Fibroblast of skin of back (primary cell): ENCODE results near the gene GCG.

Experiments used
- DNase-seq: peaks from one replicate; pipeline ENCODE4 v3.0.0-alpha.2; 2013

Gene GCG

GRCh38 chr2:162149466-162149865 lies 2.6 kb downstream of the GCG start:
- DNase-seq = no peak

- DNase-seq = no peak
Observed at GRCh38 chr2:162148956-162149355, 3.1 kb downstream of the GCG start.

- no peak for DNase-seq
Observed at GRCh38 chr2:162143969-162144368, 8.1 kb downstream of the GCG start.

DNA sequence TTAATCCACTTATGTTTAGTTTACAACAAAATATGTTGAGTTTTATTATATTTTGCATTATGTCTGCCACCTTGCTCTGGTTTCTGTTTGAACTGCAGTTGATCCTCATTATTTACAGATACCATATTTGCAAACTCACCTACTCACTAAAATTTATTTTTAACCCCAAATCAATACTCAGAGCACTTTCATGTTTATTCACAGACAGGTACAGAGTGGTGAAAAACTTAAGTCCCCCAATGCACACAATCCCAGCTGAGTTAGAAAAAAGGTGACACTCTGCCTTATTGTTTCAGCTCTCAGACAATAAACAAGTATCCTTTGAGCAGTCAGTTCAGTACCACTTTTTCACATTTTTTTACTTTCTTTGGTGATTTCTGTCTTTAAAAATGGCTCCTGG lies 13.7 kb downstream of the GCG start:
- no peak for DNase-seq

DNA sequence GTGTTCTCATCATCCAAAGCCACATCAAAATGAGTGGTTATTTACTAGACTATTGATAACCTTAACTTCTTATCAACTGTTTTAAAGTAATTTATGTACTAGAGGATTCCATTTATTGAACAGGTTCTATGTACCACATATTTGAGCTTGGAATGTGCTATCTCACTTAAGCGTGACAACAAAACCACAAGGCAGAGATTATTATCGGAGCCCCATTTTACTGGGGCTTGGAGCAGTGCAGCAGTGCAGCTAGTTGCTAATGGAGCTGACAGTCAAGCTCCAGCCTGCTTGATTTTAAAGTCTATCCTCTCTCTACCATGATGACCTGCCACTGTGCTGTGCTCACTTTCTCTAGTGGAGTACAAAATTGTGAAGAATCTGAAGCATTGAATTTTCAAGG lies 24.6 kb downstream of the GCG start:
- no peak for DNase-seq

GRCh38 chr2:162126527-162126926 lies 25.5 kb downstream of the GCG start:
- DNase-seq = no peak

DNA sequence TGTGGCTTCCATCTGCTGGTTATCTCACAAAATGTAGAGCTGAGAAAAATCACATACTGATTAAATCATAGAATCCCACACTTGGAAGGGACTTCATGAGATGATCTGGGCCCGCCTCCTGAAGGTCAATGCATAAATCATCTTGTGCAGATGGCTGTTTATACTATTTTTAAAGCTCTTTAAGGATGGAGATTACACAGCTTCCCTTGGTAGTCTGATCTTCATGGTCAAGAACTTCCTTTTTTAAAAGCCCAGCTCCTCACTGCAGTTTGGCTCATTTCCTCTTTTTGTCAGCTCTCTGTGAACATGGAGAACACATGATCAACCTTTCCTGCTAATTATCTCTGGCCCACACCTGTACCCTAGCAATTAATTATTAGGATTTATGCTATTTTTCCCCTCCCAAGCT lies 25.9 kb downstream of the GCG start:
- DNase-seq = no peak

- peak; percentile 30 for DNase-seq
Observed at GRCh38 chr2:162125138-162125537, 26.9 kb downstream of the GCG start.

DNA sequence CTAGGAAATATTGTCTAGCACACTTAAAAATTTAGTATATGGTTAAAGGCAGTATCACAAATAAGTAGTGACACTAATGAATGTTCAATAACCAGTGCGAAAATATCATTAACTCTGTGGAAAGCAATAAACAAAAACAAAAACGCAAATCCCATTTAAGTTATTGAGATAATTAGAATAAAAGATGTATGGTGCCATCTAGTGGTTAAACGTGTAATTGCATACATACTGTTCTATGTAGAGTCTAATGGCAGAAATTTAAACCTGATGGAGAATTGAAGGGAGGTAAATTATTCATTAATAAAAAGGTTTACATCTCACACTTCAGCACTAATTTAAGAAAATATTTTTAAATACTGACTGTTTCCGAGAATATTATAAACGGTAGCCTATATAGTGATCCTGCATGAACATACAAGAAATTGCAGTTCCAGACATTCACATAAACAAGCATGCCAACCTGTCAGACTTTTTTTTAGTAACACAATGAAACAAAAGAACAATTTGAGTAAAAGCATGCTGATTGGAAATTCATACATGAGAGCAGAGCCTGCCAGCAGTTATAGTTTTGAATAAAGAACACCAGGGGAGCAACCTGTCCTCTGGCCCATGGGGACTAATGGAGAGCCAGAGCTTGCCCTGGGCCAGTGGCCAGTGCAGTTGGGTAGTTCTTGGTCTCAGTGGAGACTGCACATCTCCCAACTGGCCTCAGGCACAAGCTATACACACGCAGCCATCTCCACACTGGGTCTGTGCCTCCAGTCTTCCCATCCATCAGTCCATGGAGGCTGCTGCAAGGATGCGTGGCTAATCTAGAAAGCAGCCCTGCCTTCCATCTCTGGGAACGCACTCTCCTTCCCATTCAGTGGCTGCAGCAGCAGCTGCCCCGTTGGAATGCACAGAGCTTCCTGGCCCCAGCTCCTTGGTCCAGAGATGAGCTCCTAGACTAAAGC lies 28.0 kb downstream of the GCG start:
- DNase-seq = peak; percentile 57

DNA sequence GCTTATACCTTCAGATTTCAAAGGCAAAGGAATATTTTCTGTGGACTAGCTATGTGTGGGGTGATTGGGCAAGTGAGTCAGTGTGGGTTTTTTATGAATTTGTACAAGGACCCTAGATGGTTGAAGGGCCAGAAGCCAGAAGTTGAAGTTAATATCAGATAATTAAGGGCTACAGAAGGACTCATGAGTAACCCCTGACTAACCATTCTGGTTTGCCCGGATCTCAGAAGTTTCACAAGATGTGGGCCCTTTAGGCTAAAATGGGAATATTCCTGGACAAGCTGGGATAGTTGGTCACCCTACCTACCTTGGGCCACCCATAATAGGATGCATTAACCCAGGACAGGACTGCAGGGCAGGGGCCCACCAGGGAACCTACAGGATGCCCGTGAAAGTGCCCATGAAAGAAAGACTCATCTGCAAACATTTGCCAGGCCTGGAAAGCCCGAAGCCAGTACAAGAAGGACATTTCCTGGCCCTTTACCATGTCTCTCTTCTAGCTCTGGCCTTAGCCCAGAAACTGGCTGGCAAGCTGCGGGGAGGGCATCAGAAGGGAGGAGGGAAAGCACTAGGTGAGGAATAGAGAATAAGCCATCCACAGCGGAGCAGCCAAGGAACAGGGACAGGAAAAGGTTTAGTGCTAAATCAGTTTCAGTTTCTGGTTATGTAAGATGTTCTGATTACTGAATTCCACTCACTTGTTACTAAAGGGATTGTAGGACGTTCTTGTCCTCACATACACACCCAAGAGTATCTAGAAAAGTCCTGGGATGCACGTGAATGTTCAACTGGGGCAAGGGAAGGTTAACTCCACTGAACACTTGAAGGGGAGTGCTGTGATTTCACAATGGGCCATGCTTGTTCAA lies 33.6 kb downstream of the GCG start:
- no peak for DNase-seq

DNA sequence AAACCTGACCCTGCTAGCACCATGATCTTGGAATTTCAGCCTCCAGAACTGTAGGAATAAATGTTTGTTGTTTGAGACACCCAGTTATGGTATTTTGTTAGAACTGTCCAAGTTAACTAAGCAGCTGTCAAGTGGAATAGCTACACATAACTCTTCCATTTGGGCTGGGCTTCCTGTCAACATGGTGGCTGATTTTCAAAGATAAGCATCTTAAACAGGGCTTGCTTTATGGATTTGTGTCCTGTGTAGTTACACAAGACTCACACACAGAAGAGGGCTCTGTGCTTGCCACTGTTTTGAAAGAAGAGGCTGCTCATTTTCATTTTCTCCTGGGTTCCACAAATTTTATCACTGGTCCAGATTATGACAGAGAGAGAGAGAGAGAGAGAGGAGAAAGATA lies 35.7 kb downstream of the GCG start:
- DNase-seq = no peak

- no peak for DNase-seq
Observed at GRCh38 chr2:162115076-162115475, 37.0 kb downstream of the GCG start.

DNA sequence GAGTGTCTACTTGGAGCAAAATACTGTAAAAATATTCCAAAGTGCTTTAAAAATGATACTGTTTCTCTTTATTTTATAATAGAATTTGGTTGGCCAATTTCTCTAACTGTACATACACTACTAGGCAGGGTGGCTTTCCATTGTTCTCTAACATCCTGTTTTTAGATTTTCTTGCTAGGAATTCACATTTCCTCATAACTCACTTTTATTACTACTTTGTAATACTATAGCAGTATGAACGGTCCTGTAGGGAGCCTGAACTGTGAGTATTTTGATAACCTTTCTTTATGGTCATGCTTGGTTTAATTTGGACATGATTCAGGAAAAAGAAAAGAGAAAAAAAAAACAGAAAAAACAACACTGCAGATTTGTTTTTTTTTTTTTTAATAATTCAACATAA lies 37.8 kb downstream of the GCG start:
- DNase-seq = no peak

GRCh38 chr2:162113776-162114168 lies 38.3 kb downstream of the GCG start:
- peak; percentile 42 for DNase-seq

GRCh38 chr2:162113088-162113775 lies 38.8 kb downstream of the GCG start:
- no peak for DNase-seq

DNA sequence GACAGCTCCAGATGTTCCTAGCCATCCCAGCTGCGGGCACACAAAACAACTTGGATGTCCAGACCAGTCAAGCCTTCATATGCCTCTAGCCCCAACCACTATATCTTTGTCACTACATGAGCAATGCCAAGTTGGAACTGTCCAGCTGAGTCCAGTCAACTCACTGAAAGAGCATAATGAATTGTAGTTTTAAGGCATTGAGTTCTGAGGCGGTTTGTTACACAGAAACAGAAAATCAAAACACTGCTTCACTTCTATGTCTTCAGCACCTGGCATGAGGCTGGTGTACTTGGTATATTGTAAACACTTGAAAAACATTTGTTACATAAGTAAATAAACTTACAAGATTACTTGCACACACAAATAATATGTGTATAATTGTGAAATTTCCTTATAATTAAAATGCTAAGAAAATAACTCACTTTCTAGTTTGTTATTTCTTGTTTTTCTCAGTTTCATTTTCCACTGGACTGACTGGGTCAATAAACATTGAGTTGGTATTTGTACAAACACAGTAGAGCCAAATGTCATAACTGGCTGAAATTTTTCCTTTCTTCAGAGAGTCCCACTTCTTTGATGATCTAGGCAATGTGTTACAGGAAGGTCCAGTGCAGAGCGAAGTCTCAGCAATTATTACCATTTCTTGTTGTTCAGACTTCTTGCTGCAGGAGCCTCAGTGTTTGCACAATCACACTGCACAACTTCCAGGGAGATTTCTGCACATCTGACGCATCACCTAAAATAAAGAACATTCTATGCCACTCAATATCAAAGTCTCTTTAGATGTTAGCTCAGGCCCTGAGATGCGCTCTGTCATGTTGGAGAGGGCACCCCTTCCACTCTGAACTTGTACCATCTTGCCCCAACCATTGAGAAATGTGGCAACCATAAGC lies 39.8 kb downstream of the GCG start:
- no peak for DNase-seq

- no peak for DNase-seq
Observed at GRCh38 chr2:162107361-162107901, 44.6 kb downstream of the GCG start.

DNA sequence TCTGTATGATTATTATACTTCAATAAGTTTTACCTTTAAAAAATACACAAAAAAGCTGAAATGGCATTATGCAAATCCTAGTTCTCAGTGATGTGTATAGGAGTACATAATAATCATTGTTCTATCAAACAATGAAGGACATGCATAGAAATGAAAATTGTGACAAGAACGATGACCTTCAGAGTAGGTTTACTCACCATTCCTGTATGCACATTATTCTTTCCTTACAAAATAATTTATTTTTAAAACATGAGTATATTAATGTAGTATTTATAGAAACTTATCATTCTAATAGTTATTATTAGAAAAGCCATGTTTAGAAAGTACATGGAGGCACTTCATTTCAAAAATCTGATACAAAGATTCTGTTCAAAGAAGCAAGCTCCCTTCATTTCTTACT lies 45.3 kb downstream of the GCG start:
- no peak for DNase-seq

DNA sequence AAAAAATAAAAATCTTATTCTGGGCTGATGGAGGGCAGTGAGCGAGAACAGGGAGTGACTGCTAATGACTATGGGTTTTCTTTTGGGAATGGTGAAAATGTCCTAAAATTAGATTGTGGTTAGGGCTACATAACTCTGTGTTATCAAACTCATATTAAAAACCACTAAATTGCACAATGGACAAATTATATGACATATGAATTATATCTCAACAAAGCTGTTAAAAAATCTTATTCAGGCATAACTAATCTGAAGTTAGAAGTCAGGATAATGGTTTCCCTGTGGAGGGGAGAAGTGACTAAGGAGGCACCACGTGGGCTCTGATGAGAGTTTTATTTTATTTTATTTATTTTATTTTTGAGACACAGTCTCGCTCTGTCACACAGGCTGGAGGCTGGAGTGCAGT lies 45.9 kb downstream of the GCG start:
- DNase-seq = no peak

- DNase-seq = no peak
Observed at GRCh38 chr2:162103443-162104009, 48.5 kb downstream of the GCG start.

DNA sequence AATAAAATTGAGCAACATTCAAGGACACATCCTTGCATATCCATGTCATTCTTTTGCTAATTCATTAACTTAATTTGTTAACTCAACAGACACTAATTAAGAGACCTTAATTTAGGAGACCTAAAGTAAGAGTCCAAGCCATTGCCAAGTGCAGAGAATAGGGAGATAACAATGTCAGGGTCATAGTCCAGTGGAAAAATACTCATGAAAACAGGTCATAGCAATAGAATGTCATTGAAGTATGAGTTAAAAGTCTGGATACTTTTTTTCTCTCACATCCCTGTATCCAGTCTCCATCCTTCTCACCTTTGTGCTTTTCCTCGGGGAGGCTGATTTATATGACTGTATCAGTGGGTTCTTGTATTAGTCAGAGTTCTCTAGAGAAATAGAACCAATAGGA lies 51.5 kb downstream of the GCG start:
- DNase-seq = no peak
